Colonic mucosa (tissue), 4 donors: ENCODE measurements around the gene ZMYND15. TPM values are rescaled to one million over a fixed set of nuclear protein-coding genes. Genes with fewer than 3 reads are reported as not detected.
A peak's percentile ranks its signal among the peaks of the same experiment; 100 is the strongest.

Source experiments
- DNase-seq: peaks from one replicate; pipeline ENCODE4 v3.0.0-alpha.2; 2020
- H3K27ac ChIP-seq: fragments of 200-600 bp; one replicate; pipeline ENCODE4 v1.8.0; 2021
- H3K27me3 ChIP-seq: fragments of 200-600 bp; one replicate; pipeline ENCODE4 v1.8.0; 2021
- H3K36me3 ChIP-seq: fragments of 200-600 bp; one replicate; pipeline ENCODE4 v1.8.0; 2021
- H3K4me1 ChIP-seq: fragments of 200-600 bp; one replicate; pipeline ENCODE4 v1.8.0; 2021; ENCODE audit warnings: mild to moderate bottlenecking
- H3K4me3 ChIP-seq: fragments of 200-600 bp; one replicate; pipeline ENCODE4 v1.8.0; 2021
- H3K9ac ChIP-seq, 2 donors: one replicate each; pipeline ENCODE4 v1.7.0; 2013; ENCODE audit warnings: control low read depth in 2 of 2, low read depth in 2 of 2, low read length in 2 of 2
- H3K9me3 ChIP-seq: fragments of 200-600 bp; one replicate; pipeline ENCODE4 v1.8.0; 2021
- intact Hi-C: fragments of 100-400 bp; cut with DNase I; formaldehyde crosslinking; loops from one replicate; pipeline ENCODE4 v1.14.1; 2022
- total RNA-seq, 2 donors: library from RNA; stranded (reverse); fragmentation: NEBNext Ultra II Directional in 1 of 2; extraction: Animal tissue kit (Norgen Biotek cat#: 25700) in 1 of 2; gene quantifications; one replicate each; pipeline ENCODE4 v1.2.1, GENCODE V29; 2021
- TF ChIP-seq, protein P1 (sequence below): fragments of 200-600 bp; IDR thresholded peaks from one replicate; pipeline ENCODE4 v1.8.0; 2022; ENCODE audit warnings: antibody characterized with exemption, mild to moderate bottlenecking
- donor health status: healthy.
- donor health status: DM: no; HTN: no; CAD: no.
- donor health status: DM: no; HTN: no; CAD: no.

The ZMYND15 gene
- total RNA-seq, 2 donors from 2014 or later = 0.89 to 1.2 TPM

- Histone ChIP-seq H3K27ac (peak within 1 kb of the TSS; percentile 71), H3K36me3 (no peaks in the 10 kb centered on the region), H3K9me3 (no peaks in the 10 kb centered on the region), H3K9ac (peak within 1 kb of the TSS in 1 of 2 donors; percentile 81), H3K4me1 (no peaks in the 10 kb centered on the region), H3K4me3 (no peak within 1 kb of the TSS), H3K27me3 (no peaks in the 10 kb centered on the region)
- TF ChIP-seq, protein P1, sequence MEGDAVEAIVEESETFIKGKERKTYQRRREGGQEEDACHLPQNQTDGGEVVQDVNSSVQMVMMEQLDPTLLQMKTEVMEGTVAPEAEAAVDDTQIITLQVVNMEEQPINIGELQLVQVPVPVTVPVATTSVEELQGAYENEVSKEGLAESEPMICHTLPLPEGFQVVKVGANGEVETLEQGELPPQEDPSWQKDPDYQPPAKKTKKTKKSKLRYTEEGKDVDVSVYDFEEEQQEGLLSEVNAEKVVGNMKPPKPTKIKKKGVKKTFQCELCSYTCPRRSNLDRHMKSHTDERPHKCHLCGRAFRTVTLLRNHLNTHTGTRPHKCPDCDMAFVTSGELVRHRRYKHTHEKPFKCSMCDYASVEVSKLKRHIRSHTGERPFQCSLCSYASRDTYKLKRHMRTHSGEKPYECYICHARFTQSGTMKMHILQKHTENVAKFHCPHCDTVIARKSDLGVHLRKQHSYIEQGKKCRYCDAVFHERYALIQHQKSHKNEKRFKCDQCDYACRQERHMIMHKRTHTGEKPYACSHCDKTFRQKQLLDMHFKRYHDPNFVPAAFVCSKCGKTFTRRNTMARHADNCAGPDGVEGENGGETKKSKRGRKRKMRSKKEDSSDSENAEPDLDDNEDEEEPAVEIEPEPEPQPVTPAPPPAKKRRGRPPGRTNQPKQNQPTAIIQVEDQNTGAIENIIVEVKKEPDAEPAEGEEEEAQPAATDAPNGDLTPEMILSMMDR = no peak
- intact Hi-C loops = no loop called here
- peak; percentile 92 for DNase-seq
These were observed 32.0 kb downstream of the ZMYND15 start, which contains the start of gene TM4SF5 for GRCh38 chr17:4771519-4772234. TM4SF5 (plus strand) TSS chr17:4771886; CDS start chr17:4771923, 37 bp downstream.

DNA sequence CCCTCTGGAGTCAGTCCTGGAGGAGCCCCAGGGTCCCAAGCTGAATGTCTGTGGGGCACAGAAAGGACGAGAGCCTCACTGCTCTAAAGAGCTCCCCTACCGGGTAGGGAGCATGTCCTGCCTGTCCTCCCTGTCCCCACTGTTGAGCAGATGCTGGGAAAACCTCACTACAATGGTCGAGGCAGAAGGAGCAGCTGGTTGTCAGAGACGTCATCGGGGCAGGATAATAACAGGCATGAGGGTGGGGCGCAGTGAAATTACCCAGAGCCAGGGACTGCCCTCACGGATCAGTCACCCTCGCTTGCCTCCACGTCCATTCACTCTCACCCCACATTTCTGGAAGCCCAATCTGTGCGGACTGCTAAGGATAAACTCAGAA, 32.6 kb downstream of the ZMYND15 start:
- Histone ChIP-seq H3K27me3 (no peaks in the 10 kb centered on the region), H3K36me3 (no peaks in the 10 kb centered on the region), H3K9ac (peak overlapping the region in 1 of 2 donors; percentile 81), H3K9me3 (no peaks in the 10 kb centered on the region), H3K4me1 (no peaks in the 10 kb centered on the region), H3K4me3 (no peak overlapping the region), H3K27ac (peak overlapping the region; percentile 71)
- TF ChIP-seq, protein P1 = no peak
- intact Hi-C loops = no loop called here
- peak; percentile 74 for DNase-seq

DNA sequence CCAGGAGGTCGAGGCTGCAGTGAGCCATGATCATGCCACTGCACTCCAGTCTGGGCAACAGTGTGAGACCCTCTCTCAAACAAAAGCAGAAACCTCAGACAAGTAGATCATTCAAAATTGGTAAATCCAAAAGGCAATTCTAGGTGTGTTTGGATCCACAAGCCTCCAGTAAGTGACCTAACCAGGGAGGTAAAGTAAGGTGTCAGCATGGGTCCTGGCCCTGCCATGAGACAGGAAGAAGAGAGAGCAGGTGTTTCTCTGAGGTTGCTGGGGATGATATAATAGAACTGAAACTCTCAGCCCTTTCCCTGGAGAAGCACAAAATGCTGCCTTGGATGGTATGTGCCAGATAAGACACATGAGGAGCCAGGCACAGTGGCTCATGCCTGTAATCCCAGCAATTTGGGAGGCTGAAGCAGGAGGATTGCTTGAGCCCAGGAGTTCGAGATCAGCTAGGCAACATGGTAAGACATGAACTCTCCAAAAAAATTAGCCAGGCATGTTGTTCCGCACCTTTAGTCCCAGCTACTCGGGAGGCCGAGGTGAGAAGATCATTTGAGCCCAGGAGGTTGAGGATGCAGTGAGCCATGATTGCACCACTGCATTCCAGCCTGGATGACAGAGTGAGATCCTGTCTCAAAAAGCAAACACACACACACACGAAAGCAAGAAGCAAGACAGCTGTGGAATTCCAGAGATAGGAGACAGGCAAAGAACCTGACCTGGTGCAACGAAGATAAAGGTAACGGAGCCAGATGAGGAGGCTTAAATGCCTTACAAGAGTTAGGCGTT, 38.5 kb downstream of the ZMYND15 start:
- no peak for DNase-seq
- TF ChIP-seq, protein P1 = no peak
- Histone ChIP-seq H3K27me3 (no peaks in the 10 kb centered on the region), H3K27ac (no peak overlapping the region), H3K36me3 (no peaks in the 10 kb centered on the region), H3K9ac (no peak overlapping the region), H3K9me3 (no peaks in the 10 kb centered on the region), H3K4me1 (no peaks in the 10 kb centered on the region), H3K4me3 (no peak overlapping the region)
- intact Hi-C loops = no loop called here

GRCh38 chr17:4780325-4780955, 40.8 kb downstream of the ZMYND15 start:
- Histone ChIP-seq H3K27ac (no peak overlapping the region), H3K27me3 (no peaks in the 10 kb centered on the region), H3K4me3 (no peak overlapping the region), H3K9me3 (no peaks in the 10 kb centered on the region), H3K9ac (no peak overlapping the region), H3K4me1 (no peaks in the 10 kb centered on the region), H3K36me3 (no peaks in the 10 kb centered on the region)
- intact Hi-C loops = no loop called here
- TF ChIP-seq, protein P1 = no peak
- no peak for DNase-seq

DNA sequence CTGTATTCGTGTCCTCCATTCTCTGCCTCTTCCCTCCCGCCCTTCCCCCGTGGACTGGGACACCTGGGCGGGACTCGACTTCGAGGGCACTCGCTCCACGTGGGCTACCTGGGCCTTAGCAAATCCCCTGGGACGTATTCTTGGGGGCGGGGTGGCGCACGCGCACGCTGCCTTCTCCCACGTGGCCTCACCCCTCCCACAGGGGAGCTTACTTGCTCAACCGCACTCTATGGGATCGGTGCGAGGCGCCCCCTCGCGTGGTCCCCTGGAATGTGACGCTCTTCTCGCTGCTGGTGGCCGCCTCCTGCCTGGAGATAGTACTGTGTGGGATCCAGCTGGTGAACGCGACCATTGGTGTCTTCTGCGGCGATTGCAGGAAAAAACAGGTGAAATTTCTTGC, 43.0 kb downstream of the ZMYND15 start:
- Histone ChIP-seq H3K9ac (no peak overlapping the region), H3K4me3 (no peak overlapping the region), H3K36me3 (no peaks in the 10 kb centered on the region), H3K9me3 (no peaks in the 10 kb centered on the region), H3K27ac (no peak overlapping the region), H3K27me3 (peaks cover 5% of the 10 kb centered on the region), H3K4me1 (no peaks in the 10 kb centered on the region)
- no peak for DNase-seq
- TF ChIP-seq, protein P1 = no peak
- intact Hi-C loops = no loop called here
